Fibroblast of villous mesenchyme (primary cell): Measurements from ENCODE around the gene KCNG4. TPM values are rescaled to one million over a fixed set of nuclear protein-coding genes. Genes with fewer than 3 reads are reported as not detected.

ENCODE experiments used
- DNase-seq: peaks from one replicate; pipeline ENCODE4 v3.0.0-alpha.2; 2010; ENCODE audit warnings: low read depth
- H3K4me3 ChIP-seq: 2 replicates; pipeline ENCODE4 v1.5.1; 2011; ENCODE audit warnings: low read depth, mild to moderate bottlenecking, low read length
- total RNA-seq: library from RNA; depleted of rRNA; stranded (reverse); fragments of >200 nt; gene quantifications from 2 replicates; pipeline ENCODE4 v1.2.3, GENCODE V29; 2012
- TF ChIP-seq, protein P1 (sequence below): IDR thresholded peaks from 2 replicates; pipeline ENCODE4 v1.5.1; 2012; ENCODE audit warnings: low read depth, mild to moderate bottlenecking, low read length; ENCODE audit not compliant: insufficient read depth

KCNG4 gene
- total RNA-seq, 1 donor: not detected

GRCh38 chr16:84255050-84255810, 15.4 kb upstream of the KCNG4 start:
- no peak overlapping the region for H3K4me3 ChIP-seq
- TF ChIP-seq, protein P1, sequence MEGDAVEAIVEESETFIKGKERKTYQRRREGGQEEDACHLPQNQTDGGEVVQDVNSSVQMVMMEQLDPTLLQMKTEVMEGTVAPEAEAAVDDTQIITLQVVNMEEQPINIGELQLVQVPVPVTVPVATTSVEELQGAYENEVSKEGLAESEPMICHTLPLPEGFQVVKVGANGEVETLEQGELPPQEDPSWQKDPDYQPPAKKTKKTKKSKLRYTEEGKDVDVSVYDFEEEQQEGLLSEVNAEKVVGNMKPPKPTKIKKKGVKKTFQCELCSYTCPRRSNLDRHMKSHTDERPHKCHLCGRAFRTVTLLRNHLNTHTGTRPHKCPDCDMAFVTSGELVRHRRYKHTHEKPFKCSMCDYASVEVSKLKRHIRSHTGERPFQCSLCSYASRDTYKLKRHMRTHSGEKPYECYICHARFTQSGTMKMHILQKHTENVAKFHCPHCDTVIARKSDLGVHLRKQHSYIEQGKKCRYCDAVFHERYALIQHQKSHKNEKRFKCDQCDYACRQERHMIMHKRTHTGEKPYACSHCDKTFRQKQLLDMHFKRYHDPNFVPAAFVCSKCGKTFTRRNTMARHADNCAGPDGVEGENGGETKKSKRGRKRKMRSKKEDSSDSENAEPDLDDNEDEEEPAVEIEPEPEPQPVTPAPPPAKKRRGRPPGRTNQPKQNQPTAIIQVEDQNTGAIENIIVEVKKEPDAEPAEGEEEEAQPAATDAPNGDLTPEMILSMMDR: no peak
- no peak for DNase-seq

GRCh38 chr16:84254062-84254461, 14.2 kb upstream of the KCNG4 start:
- TF ChIP-seq, protein P1: no peak
- DNase-seq: no peak

GRCh38 chr16:84253173-84253572, 13.4 kb upstream of the KCNG4 start:
- TF ChIP-seq, protein P1: no peak
- no peak overlapping the region for H3K4me3 ChIP-seq
- no peak for DNase-seq

More at GRCh38 chr16:84254062-84254461, 14.2 kb upstream of the KCNG4 start:
- no peak overlapping the region for H3K4me3 ChIP-seq

DNA sequence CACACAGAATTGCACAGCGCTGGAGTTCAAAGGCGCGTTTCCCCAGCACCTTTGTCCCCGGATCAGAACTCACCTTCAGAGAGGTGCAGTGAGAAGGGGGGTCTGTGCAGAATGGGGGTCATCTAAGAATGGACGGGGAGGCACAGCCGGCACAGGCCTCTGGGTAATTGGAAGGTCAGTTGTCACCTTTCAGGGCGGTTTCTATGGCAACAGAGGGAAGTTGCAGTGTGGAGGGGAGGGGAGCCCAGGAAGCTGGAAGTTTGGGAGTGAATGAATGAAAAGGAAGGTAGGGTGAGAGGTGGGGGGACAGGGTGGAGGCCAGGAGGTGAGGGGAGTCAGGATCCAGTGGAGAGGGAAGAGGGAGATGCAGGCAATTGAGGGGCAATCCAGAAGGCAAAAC, 12.4 kb upstream of the KCNG4 start:
- TF ChIP-seq, protein P1: no peak
- DNase-seq: no peak
- H3K4me3 ChIP-seq: no peak overlapping the region

DNA sequence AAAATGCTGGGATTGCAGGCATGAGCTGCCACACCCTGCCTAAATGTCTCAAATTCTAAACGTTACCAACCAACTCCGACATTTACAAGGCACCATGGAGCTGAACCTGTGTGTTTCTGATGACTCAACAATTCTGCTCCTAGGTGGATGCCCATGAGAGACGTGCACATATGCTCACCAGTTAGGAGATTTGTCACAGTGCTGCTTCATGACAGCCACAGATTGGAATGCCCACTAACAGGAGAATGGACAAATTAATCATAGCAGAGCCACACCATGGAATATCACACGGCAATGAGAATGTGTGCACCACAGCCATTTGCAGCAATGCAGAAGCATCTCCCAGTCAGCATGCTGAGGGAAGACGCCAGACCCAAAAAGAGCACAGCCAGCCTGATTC, 8.0 kb upstream of the KCNG4 start:
- TF ChIP-seq, protein P1: no peak
- no peak for DNase-seq
- no peak overlapping the region for H3K4me3 ChIP-seq

DNA sequence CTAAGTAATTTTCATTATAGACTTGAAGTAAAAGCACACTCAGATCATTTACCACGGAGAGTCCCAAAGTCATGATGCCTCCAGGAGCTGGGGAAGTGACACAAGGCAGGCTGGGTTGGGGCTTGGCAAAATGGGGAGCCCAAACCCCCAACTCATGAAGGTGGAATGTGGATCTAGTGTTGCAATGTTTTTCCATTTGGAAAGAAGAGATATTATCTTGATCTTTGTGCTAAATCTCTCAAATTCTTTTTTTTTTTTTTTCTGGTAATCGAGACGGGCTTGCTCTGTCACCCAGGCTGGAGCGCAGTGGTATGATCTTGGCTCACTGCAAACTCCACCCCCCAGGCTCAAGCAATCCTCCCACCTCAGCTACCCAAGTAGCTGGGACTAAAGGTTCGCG, 7.5 kb upstream of the KCNG4 start:
- no peak overlapping the region for H3K4me3 ChIP-seq
- TF ChIP-seq, protein P1: no peak
- no peak for DNase-seq

GRCh38 chr16:84246679-84247077, 6.9 kb upstream of the KCNG4 start:
- H3K4me3 ChIP-seq: no peak overlapping the region
- TF ChIP-seq, protein P1: no peak
- DNase-seq: no peak
